Measurements from ENCODE around the gene CHD5. TPM values are rescaled to one million over a fixed set of nuclear protein-coding genes. Genes with fewer than 3 reads are reported as not detected.
"Not testable (repeated sequence)": the region's sequence is repeated elsewhere in the genome, so short reads cannot be mapped to it uniquely, and the experiment has no call there.

The CHD5 gene
- total RNA-seq, 1 experiment from 2014 or later: 6.1 TPM

DNA sequence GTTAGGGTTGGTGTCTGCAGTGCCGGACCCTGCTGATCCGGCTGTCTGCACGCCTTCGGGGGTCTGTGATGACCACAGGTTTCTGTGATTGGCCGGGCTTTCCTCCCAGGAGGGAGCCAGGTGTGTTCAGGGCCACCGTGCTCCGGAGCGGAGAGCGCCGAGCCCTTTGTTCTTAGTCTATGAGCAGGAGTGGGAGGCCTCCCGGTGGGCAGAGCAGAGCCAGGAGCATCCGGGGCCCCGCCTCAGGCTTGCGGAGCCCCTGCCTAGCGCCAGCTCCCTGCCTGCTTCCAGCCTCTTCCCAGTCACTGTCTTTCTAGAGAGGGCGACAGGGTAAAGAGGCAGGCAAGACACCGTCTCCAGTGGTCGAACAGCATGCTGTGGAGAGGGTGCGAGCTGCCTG is 102.6 kb downstream of the CHD5 start:
- no peak overlapping the region for H3K9ac ChIP-seq (ENCODE audit: low read length)
- H3K4me2 ChIP-seq (ENCODE audit: low read length): no peak overlapping the region
- no peak overlapping the region for H3K27ac ChIP-seq (ENCODE audit: low read depth, low read length)
- POLR2A ChIA-PET: no interaction called here
- H3K9me3 ChIP-seq (ENCODE audit: control insufficient read depth in 1 of 2, insufficient read depth in 1 of 2, low read depth in 1 of 2, low read length in 2 of 2): no peaks in the 10 kb centered on the region
- no peaks in the 10 kb centered on the region for H3K27me3 ChIP-seq (ENCODE audit: insufficient read depth, low read length)
- RAD21 ChIA-PET (ENCODE audit: low non-redundant PET in 1 of 2, low total read pairs in 2 of 2, uncharacterized antibody in 2 of 2, unreplicated experiment in 2 of 2): no interaction called here
- intact Hi-C loops (cut with micrococcal nuclease): no loop called here
- peaks cover 11 to 18% of the 10 kb centered on the region in 2 experiments for H3K4me1 ChIP-seq (ENCODE audit: control insufficient read depth in 1 of 2, insufficient read depth in 2 of 2, low read length in 2 of 2)
- no peaks in the 10 kb centered on the region for H3K79me2 ChIP-seq (ENCODE audit: insufficient read depth, low read length)
- H2AFZ ChIP-seq (ENCODE audit: low read depth, low read length, poor library complexity, severe bottlenecking): no peak overlapping the region
- H3K9me2 ChIP-seq (ENCODE audit: insufficient read depth): no peaks in the 10 kb centered on the region
- no peaks in the 10 kb centered on the region for H3K36me3 ChIP-seq (ENCODE audit: control insufficient read depth in 1 of 2, insufficient read depth in 2 of 2, low read length in 2 of 2)
- no TSS peak for BruUV-seq (replicated peaks)
- TF ChIP-seq EGR1 (IDR thresholded peaks at IDR 0.05; ENCODE audit: low read depth): no peak
- TF ChIP-seq, protein P1, sequence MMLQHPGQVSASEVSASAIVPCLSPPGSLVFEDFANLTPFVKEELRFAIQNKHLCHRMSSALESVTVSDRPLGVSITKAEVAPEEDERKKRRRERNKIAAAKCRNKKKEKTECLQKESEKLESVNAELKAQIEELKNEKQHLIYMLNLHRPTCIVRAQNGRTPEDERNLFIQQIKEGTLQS (IDR thresholded peaks at IDR 0.05): no peak
- no peak for TF ChIP-seq SP1 (IDR thresholded peaks at IDR 0.05; ENCODE audit: low read depth)
- TF ChIP-seq YY1 (IDR thresholded peaks at IDR 0.05; ENCODE audit: extremely low read depth, insufficient replicate concordance, low read depth, low read length): no peak
- no peak for TF ChIP-seq SRF (IDR thresholded peaks at IDR 0.05; ENCODE audit: low read depth)
- TF ChIP-seq ZFX (IDR thresholded peaks at IDR 0.05): no peak
- TF ChIP-seq POLR2AphosphoS5 (IDR thresholded peaks at IDR 0.05; ENCODE audit: low read depth, low read length): no peak
- TF ChIP-seq CEBPB (IDR thresholded peaks at IDR 0.05; ENCODE audit: low read depth): no peak
- TF ChIP-seq, protein P2, sequence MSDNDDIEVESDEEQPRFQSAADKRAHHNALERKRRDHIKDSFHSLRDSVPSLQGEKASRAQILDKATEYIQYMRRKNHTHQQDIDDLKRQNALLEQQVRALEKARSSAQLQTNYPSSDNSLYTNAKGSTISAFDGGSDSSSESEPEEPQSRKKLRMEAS (IDR thresholded peaks at IDR 0.05): no peak
- TF ChIP-seq, protein P3, sequence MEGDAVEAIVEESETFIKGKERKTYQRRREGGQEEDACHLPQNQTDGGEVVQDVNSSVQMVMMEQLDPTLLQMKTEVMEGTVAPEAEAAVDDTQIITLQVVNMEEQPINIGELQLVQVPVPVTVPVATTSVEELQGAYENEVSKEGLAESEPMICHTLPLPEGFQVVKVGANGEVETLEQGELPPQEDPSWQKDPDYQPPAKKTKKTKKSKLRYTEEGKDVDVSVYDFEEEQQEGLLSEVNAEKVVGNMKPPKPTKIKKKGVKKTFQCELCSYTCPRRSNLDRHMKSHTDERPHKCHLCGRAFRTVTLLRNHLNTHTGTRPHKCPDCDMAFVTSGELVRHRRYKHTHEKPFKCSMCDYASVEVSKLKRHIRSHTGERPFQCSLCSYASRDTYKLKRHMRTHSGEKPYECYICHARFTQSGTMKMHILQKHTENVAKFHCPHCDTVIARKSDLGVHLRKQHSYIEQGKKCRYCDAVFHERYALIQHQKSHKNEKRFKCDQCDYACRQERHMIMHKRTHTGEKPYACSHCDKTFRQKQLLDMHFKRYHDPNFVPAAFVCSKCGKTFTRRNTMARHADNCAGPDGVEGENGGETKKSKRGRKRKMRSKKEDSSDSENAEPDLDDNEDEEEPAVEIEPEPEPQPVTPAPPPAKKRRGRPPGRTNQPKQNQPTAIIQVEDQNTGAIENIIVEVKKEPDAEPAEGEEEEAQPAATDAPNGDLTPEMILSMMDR (IDR thresholded peaks at IDR 0.05 in 2 of 3, conservative IDR thresholded peaks at IDR 0.05 in 1 of 3; ENCODE audit: borderline replicate concordance in 1 of 3, insufficient read depth in 1 of 3, low read depth in 2 of 3, low read length in 2 of 3): no peak
- no peak for ATAC-seq
- no peak overlapping the region for H3K4me3 ChIP-seq (replicated peaks in 1 of 2; ENCODE audit: low read depth in 1 of 2, low read length in 2 of 2)
- H4K20me1 ChIP-seq (ENCODE audit: insufficient read depth): no peaks in the 10 kb centered on the region
- CTCF ChIA-PET: no interaction called here
- DNase-seq (ENCODE audit: low read depth, low spot score): no peak

DNA sequence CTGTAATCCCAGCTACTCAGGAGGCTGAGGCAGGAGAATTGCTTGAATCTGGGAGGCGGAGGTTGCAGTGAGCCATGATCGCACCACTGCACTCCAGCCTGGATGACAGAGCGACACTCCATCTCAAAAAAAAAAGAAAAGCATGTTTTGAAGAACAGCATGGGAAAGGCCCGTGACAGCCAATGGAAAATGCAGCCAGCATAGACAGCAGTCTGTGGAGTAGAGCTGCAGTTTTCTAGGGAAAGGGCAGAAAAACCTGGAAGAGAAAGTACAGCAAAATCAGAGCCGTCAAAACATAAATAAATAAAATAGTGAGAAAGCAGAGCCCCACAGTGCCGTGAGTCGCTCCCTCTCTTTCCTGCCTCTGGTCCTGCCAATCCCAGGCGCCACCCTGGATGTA is 103.1 kb downstream of the CHD5 start:
- H3K27ac ChIP-seq (ENCODE audit: low read depth, low read length); H3K9ac ChIP-seq (ENCODE audit: low read length); intact Hi-C loops (cut with micrococcal nuclease); H3K36me3 ChIP-seq (ENCODE audit: control insufficient read depth in 1 of 2, insufficient read depth in 2 of 2, low read length in 2 of 2); H2AFZ ChIP-seq (ENCODE audit: low read depth, low read length, poor library complexity, severe bottlenecking); H3K9me3 ChIP-seq (ENCODE audit: control insufficient read depth in 1 of 2, insufficient read depth in 1 of 2, low read depth in 1 of 2, low read length in 2 of 2); H3K27me3 ChIP-seq (ENCODE audit: insufficient read depth, low read length); H4K20me1 ChIP-seq (ENCODE audit: insufficient read depth); ATAC-seq; H3K4me3 ChIP-seq (replicated peaks in 1 of 2; ENCODE audit: low read depth in 1 of 2, low read length in 2 of 2); H3K9me2 ChIP-seq (ENCODE audit: insufficient read depth); H3K79me2 ChIP-seq (ENCODE audit: insufficient read depth, low read length); POLR2A ChIA-PET; DNase-seq (ENCODE audit: low read depth, low spot score); CTCF ChIA-PET; H3K4me2 ChIP-seq (ENCODE audit: low read length); BruUV-seq (replicated peaks); RAD21 ChIA-PET (ENCODE audit: low non-redundant PET in 1 of 2, low total read pairs in 2 of 2, uncharacterized antibody in 2 of 2, unreplicated experiment in 2 of 2): not testable (repeated sequence)
- H3K4me1 ChIP-seq (ENCODE audit: control insufficient read depth in 1 of 2, insufficient read depth in 2 of 2, low read length in 2 of 2): peaks cover 11 to 18% of the 10 kb centered on the region in 2 experiments
